ENCODE data around the gene TSEN34.

Gene TSEN34

GRCh38 chr19:54201172-54201701 is 10.1 kb downstream of the TSEN34 start:
- ChIA-PET POLR2A (interaction anchor here (0.7 to 3.5 kb wide), 5 partner anchors 8 to 392 kb away, joined by 3 to 33 read pairs (median 4); partner anchors contain the start of genes CNOT3, MBOAT7 and TSEN34), CTCF (interaction anchor here (0.9 to 3.0 kb wide), 5 partner anchors 9 to 31 kb away, joined by 3 to 18 read pairs (median 5); no protein-coding TSS in a partner anchor)
- Histone ChIP-seq H3K9me3 (ENCODE audit: control extremely low read depth in 1 of 5, control insufficient read depth in 4 of 5, insufficient read depth in 2 of 5, low read depth in 1 of 5, low read length in 4 of 5) (no peaks in the 10 kb centered on the region), H3K4me1 (ENCODE audit: control extremely low read depth in 1 of 4, control insufficient read depth in 4 of 4, insufficient read depth in 4 of 4, low read length in 3 of 4) (peaks cover 17 to 62% (median 56%) of the 10 kb centered on the region in 4 experiments), H3K4me3 (ENCODE audit: control insufficient read depth in 1 of 7, extremely low read depth in 1 of 7, insufficient read depth in 4 of 7, low read depth in 2 of 7, low read length in 6 of 7) (peak overlapping the region; percentile 39 to 96 (median 90)), H3K36me3 (ENCODE audit: control insufficient read depth in 4 of 4, insufficient read depth in 4 of 4, low read length in 3 of 4) (peaks cover 11 to 52% (median 44%) of the 10 kb centered on the region in 4 experiments), H3K27ac (ENCODE audit: insufficient read depth in 1 of 2, low read depth in 1 of 2, low read length in 2 of 2, poor library complexity in 1 of 2, severe bottlenecking in 2 of 2) (peak overlapping the region; percentile 96 to 97), H3K27me3 (replicated peaks in 2 of 5; ENCODE audit: control insufficient read depth in 4 of 5, insufficient read depth in 5 of 5, low read length in 4 of 5) (no peaks in the 10 kb centered on the region)
- 7% methylated on average over 23 of the region's 28 CpGs for WGBS (ENCODE audit: insufficient coverage)
- DNase-seq = no peak

DNA sequence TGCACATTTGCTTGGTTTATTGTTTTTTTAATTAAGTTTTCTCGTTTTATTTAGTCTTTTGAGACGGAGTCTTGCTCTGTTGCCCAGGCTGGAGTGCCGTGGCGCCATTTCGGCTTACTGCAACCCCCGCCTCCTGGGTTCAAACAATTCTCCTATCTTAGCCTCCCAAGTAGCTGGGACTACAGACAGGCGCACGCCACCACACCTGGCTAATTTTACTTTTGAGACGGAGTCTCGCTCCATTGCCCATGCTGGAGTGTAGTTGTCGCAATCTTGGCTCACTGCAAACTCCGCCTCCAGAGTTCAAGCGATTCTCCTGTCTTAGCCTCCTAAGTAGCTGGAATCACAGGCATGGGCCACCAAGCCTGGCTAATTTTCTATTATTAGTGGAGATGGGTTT is 10.9 kb downstream of the TSEN34 start:
- no peaks in the 10 kb centered on the region for H3K27me3 ChIP-seq (replicated peaks in 2 of 5; ENCODE audit: control insufficient read depth in 4 of 5, insufficient read depth in 5 of 5, low read length in 4 of 5)
- ChIA-PET CTCF (interaction anchor here (1.2 to 2.4 kb wide), 3 partner anchors 10 to 18 kb away, joined by 3 to 9 read pairs (median 6); partner anchors contain the start of gene TSEN34), POLR2A (interaction anchor here (1.4 to 3.5 kb wide), 2 partner anchors 8 to 12 kb away, joined by 5 to 33 read pairs; partner anchors contain the start of gene MBOAT7)
- DNase-seq = no peak
- H3K36me3 ChIP-seq (ENCODE audit: control insufficient read depth in 4 of 4, insufficient read depth in 4 of 4, low read length in 3 of 4) = peaks cover 11 to 59% (median 49%) of the 10 kb centered on the region in 4 experiments
- H3K9me3 ChIP-seq (ENCODE audit: control extremely low read depth in 1 of 5, control insufficient read depth in 4 of 5, insufficient read depth in 2 of 5, low read depth in 1 of 5, low read length in 4 of 5) = no peaks in the 10 kb centered on the region
- peak overlapping the region; percentile 39 to 96 (median 90) for H3K4me3 ChIP-seq (ENCODE audit: control insufficient read depth in 1 of 7, extremely low read depth in 1 of 7, insufficient read depth in 4 of 7, low read depth in 2 of 7, low read length in 6 of 7)
- 93% methylated on average over 11 of the region's 13 CpGs for WGBS (ENCODE audit: insufficient coverage)
- peak overlapping the region; percentile 96 to 97 for H3K27ac ChIP-seq (ENCODE audit: insufficient read depth in 1 of 2, low read depth in 1 of 2, low read length in 2 of 2, poor library complexity in 1 of 2, severe bottlenecking in 2 of 2)
- H3K4me1 ChIP-seq (ENCODE audit: control extremely low read depth in 1 of 4, control insufficient read depth in 4 of 4, insufficient read depth in 4 of 4, low read length in 3 of 4) = peaks cover 20 to 69% (median 63%) of the 10 kb centered on the region in 4 experiments

- H3K36me3 ChIP-seq (ENCODE audit: control insufficient read depth in 4 of 4, insufficient read depth in 4 of 4, low read length in 3 of 4) = peaks cover 11 to 61% (median 48%) of the 10 kb centered on the region in 4 experiments
- H3K9me3 ChIP-seq (ENCODE audit: control extremely low read depth in 1 of 5, control insufficient read depth in 4 of 5, insufficient read depth in 2 of 5, low read depth in 1 of 5, low read length in 4 of 5) = no peaks in the 10 kb centered on the region
- H3K4me3 ChIP-seq (ENCODE audit: control insufficient read depth in 1 of 7, extremely low read depth in 1 of 7, insufficient read depth in 4 of 7, low read depth in 2 of 7, low read length in 6 of 7) = peak overlapping the region in 6 of 7 experiments; percentile 7 to 96 (median 92)
- peaks cover 21 to 81% (median 74%) of the 10 kb centered on the region in 4 experiments for H3K4me1 ChIP-seq (ENCODE audit: control extremely low read depth in 1 of 4, control insufficient read depth in 4 of 4, insufficient read depth in 4 of 4, low read length in 3 of 4)
- ChIA-PET CTCF (interaction anchor here (1.6 to 2.4 kb wide), 3 partner anchors 11 to 29 kb away, joined by 4 to 9 read pairs (median 6); partner anchors contain the start of gene TSEN34), POLR2A (interaction anchor here (0.8 to 1.4 kb wide), 2 partner anchors 12 to 14 kb away, joined by 3 to 5 read pairs; partner anchors contain the start of genes MBOAT7 and TSEN34)
- H3K27me3 ChIP-seq (replicated peaks in 2 of 5; ENCODE audit: control insufficient read depth in 4 of 5, insufficient read depth in 5 of 5, low read length in 4 of 5) = no peaks in the 10 kb centered on the region
- DNase-seq = no peak
- WGBS (ENCODE audit: insufficient coverage) = 94% methylated on average over 8 of the region's 9 CpGs
- peak overlapping the region; percentile 96 to 97 for H3K27ac ChIP-seq (ENCODE audit: insufficient read depth in 1 of 2, low read depth in 1 of 2, low read length in 2 of 2, poor library complexity in 1 of 2, severe bottlenecking in 2 of 2)
Measured at GRCh38 chr19:54203151-54203611, 12.1 kb downstream of the TSEN34 start.

DNA sequence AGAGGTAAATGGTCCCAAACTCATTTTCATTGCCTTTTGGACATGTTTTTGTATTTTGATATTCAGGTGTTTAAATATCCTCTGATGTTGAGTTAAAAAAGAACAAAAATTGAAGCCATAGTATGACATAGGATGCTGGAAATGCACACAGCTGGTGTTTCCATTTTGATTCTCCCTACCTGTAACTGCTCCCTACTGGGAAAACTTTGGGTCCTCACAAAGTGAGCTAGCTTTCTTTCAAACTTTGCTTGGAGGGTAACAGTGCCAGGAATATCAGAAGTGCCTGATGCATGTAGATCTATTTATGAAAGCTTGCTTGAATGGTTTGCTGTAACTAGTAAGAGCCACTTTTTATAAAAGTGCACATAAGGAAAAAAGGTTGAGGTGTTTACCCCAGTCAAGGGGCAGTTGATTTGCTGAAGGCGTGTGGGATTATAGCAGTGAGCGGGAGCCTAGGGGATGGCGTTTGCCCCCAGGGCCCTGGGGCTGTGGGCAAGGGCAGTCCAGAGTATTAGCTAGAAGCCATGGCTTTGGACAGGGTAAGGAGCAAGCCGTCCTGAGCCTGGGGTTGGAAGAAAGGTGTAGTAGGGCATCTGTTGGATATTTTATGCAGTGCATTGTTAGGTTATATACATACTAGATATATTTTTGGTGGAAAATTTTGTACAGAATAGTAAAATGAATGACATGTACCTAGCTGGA is 13.8 kb downstream of the TSEN34 start:
- H3K27ac ChIP-seq (ENCODE audit: insufficient read depth in 1 of 2, low read depth in 1 of 2, low read length in 2 of 2, poor library complexity in 1 of 2, severe bottlenecking in 2 of 2) = peak overlapping the region; percentile 64 to 96
- DNase-seq = no peak
- POLR2A ChIA-PET = interaction anchor here (0.7 kb wide), 1 partner anchor 13 kb away, joined by 3 read pairs; no protein-coding TSS in a partner anchor
- H3K9me3 ChIP-seq (ENCODE audit: control extremely low read depth in 1 of 5, control insufficient read depth in 4 of 5, insufficient read depth in 2 of 5, low read depth in 1 of 5, low read length in 4 of 5) = no peaks in the 10 kb centered on the region
- CTCF ChIA-PET = interaction anchor here (1.0 to 4.3 kb wide), 5 partner anchors 13 to 36 kb away, joined by 3 to 24 read pairs (median 4); partner anchors contain the start of genes MBOAT7 and TSEN34
- H3K36me3 ChIP-seq (ENCODE audit: control insufficient read depth in 4 of 4, insufficient read depth in 4 of 4, low read length in 3 of 4) = peaks cover 11 to 61% (median 48%) of the 10 kb centered on the region in 4 experiments
- H3K4me3 ChIP-seq (ENCODE audit: control insufficient read depth in 1 of 7, extremely low read depth in 1 of 7, insufficient read depth in 4 of 7, low read depth in 2 of 7, low read length in 6 of 7) = peak overlapping the region in 3 of 7 experiments; percentile 16 to 96 (median 60)
- peaks cover 22 to 94% (median 88%) of the 10 kb centered on the region in 4 experiments for H3K4me1 ChIP-seq (ENCODE audit: control extremely low read depth in 1 of 4, control insufficient read depth in 4 of 4, insufficient read depth in 4 of 4, low read length in 3 of 4)
- 97% methylated on average over 3 of the region's 4 CpGs for WGBS (ENCODE audit: insufficient coverage)
- H3K27me3 ChIP-seq (replicated peaks in 2 of 5; ENCODE audit: control insufficient read depth in 4 of 5, insufficient read depth in 5 of 5, low read length in 4 of 5) = no peaks in the 10 kb centered on the region

- POLR2A ChIA-PET = interaction anchor here (0.9 to 1.3 kb wide), 2 partner anchors 15 to 17 kb away, joined by 3 to 5 read pairs; partner anchors contain the start of gene MBOAT7
- CTCF ChIA-PET = interaction anchor here (0.8 to 4.3 kb wide), 7 partner anchors 9 to 60 kb away, joined by 3 to 24 read pairs (median 4); partner anchors contain the start of genes MBOAT7 and TSEN34
Measured at GRCh38 chr19:54206030-54206830, 15.1 kb downstream of the TSEN34 start.

DNA sequence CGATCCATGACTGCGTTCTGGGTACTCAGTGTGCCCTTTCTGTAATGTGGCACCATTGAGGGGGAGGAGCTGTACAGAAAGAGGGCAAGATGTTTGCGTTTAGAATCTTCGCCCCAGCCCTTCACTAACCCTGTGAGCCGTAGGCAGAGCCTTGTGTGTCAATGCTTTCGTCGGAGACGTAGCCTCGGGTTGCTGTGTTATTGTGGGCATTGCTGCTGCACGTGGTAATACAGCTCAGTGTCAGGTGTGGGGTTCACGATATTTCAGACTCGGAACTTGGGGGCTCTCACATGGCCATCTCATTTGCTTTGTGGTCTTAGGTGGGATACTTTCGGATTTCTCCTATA is 15.7 kb downstream of the TSEN34 start:
- Histone ChIP-seq H3K27ac (ENCODE audit: insufficient read depth in 1 of 2, low read depth in 1 of 2, low read length in 2 of 2, poor library complexity in 1 of 2, severe bottlenecking in 2 of 2) (peak overlapping the region; percentile 66 to 87), H3K4me1 (ENCODE audit: control extremely low read depth in 1 of 4, control insufficient read depth in 4 of 4, insufficient read depth in 4 of 4, low read length in 3 of 4) (peaks cover 28 to 96% (median 94%) of the 10 kb centered on the region in 4 experiments), H3K4me3 (ENCODE audit: control insufficient read depth in 1 of 7, extremely low read depth in 1 of 7, insufficient read depth in 4 of 7, low read depth in 2 of 7, low read length in 6 of 7) (peak overlapping the region in 4 of 7 experiments; percentile 27 to 57 (median 42)), H3K9me3 (ENCODE audit: control extremely low read depth in 1 of 5, control insufficient read depth in 4 of 5, insufficient read depth in 2 of 5, low read depth in 1 of 5, low read length in 4 of 5) (no peaks in the 10 kb centered on the region), H3K27me3 (replicated peaks in 2 of 5; ENCODE audit: control insufficient read depth in 4 of 5, insufficient read depth in 5 of 5, low read length in 4 of 5) (no peaks in the 10 kb centered on the region), H3K36me3 (ENCODE audit: control insufficient read depth in 4 of 4, insufficient read depth in 4 of 4, low read length in 3 of 4) (peaks cover 11 to 54% (median 41%) of the 10 kb centered on the region in 4 experiments)
- no peak for DNase-seq
- CTCF ChIA-PET = interaction anchor here (1.3 to 4.3 kb wide), 4 partner anchors 15 to 33 kb away, joined by 4 to 24 read pairs (median 8); partner anchors contain the start of genes MBOAT7 and TSEN34
- WGBS (ENCODE audit: insufficient coverage) = 91% methylated on average over 7 of the region's 13 CpGs
- POLR2A ChIA-PET = interaction anchor here (0.9 to 1.9 kb wide), 3 partner anchors 15 to 48 kb away, joined by 3 to 7 read pairs (median 5); partner anchors contain the start of genes LENG1 and MBOAT7

More at GRCh38 chr19:54206030-54206830, 15.1 kb downstream of the TSEN34 start:
- no peaks in the 10 kb centered on the region for H3K9me3 ChIP-seq (ENCODE audit: control extremely low read depth in 1 of 5, control insufficient read depth in 4 of 5, insufficient read depth in 2 of 5, low read depth in 1 of 5, low read length in 4 of 5)
- H3K4me1 ChIP-seq (ENCODE audit: control extremely low read depth in 1 of 4, control insufficient read depth in 4 of 4, insufficient read depth in 4 of 4, low read length in 3 of 4) = peaks cover 30 to 97% (median 95%) of the 10 kb centered on the region in 4 experiments
- H3K36me3 ChIP-seq (ENCODE audit: control insufficient read depth in 4 of 4, insufficient read depth in 4 of 4, low read length in 3 of 4) = peaks cover 11 to 60% (median 47%) of the 10 kb centered on the region in 4 experiments
- DNase-seq = no peak
- 97% methylated on average over 22 of the region's 27 CpGs for WGBS (ENCODE audit: insufficient coverage)
- peak overlapping the region in 2 of 7 experiments; percentile 52 to 96 for H3K4me3 ChIP-seq (ENCODE audit: control insufficient read depth in 1 of 7, extremely low read depth in 1 of 7, insufficient read depth in 4 of 7, low read depth in 2 of 7, low read length in 6 of 7)
- no peaks in the 10 kb centered on the region for H3K27me3 ChIP-seq (replicated peaks in 2 of 5; ENCODE audit: control insufficient read depth in 4 of 5, insufficient read depth in 5 of 5, low read length in 4 of 5)
- H3K27ac ChIP-seq (ENCODE audit: insufficient read depth in 1 of 2, low read depth in 1 of 2, low read length in 2 of 2, poor library complexity in 1 of 2, severe bottlenecking in 2 of 2) = peak overlapping the region; percentile 64 to 66
